Smooth muscle cell (in vitro differentiated cells): ENCODE measurements around the gene SBF2. TPM values are rescaled to one million over a fixed set of nuclear protein-coding genes. Genes with fewer than 3 reads are reported as not detected.
"Not testable (repeated sequence)": the region's sequence is repeated elsewhere in the genome, so short reads cannot be mapped to it uniquely, and the experiment has no call there.

Experiments used
- DNase-seq: peaks from one replicate; lab custom pipeline; 2025; ENCODE audit not compliant: unreplicated experiment; lab: John Stamatoyannopoulos, UW
- H2AFZ ChIP-seq: fragments of 200-600 bp; sonication (generic); 2 replicates; pipeline ENCODE4 v1.6.0; 2016; ENCODE audit warnings: antibody characterized with exemption, low read depth, mild to moderate bottlenecking
- H3F3A ChIP-seq: fragments of 200-600 bp; sonication (generic); 2 replicates; pipeline ENCODE4 v1.6.0; 2017; ENCODE audit warnings: antibody characterized with exemption, low read depth
- H3K27ac ChIP-seq: fragments of 200-600 bp; sonication (generic); 2 replicates; pipeline ENCODE4 v1.5.1; 2016; ENCODE audit warnings: low read depth, mild to moderate bottlenecking
- H3K27me3 ChIP-seq: fragments of 200-600 bp; sonication (generic); 2 replicates; pipeline ENCODE4 v1.6.1; 2016; ENCODE audit warnings: low read depth, mild to moderate bottlenecking
- H3K36me3 ChIP-seq: fragments of 200-600 bp; sonication (generic); 2 replicates; pipeline ENCODE4 v1.5.1; 2016; ENCODE audit warnings: low read depth
- H3K4me1 ChIP-seq: fragments of 200-600 bp; sonication (generic); 2 replicates; pipeline ENCODE4 v1.5.1; 2016; ENCODE audit warnings: low read depth
- H3K4me2 ChIP-seq: fragments of 200-600 bp; sonication (generic); 2 replicates; pipeline ENCODE4 v1.6.0; 2016; ENCODE audit warnings: mild to moderate bottlenecking
- H3K4me3 ChIP-seq: fragments of 200-600 bp; sonication (generic); 2 replicates; pipeline ENCODE4 v1.5.1; 2016; ENCODE audit warnings: mild to moderate bottlenecking
- H3K79me2 ChIP-seq: fragments of 200-600 bp; sonication (generic); 2 replicates; pipeline ENCODE4 v1.6.0; 2016; ENCODE audit warnings: low read depth, mild to moderate bottlenecking
- H3K9ac ChIP-seq: fragments of 200-600 bp; sonication (generic); 2 replicates; pipeline ENCODE4 v1.6.0; 2016; ENCODE audit warnings: low read depth
- H3K9me3 ChIP-seq: fragments of 200-600 bp; sonication (generic); replicated peaks from 2 replicates; pipeline ENCODE4 v1.5.1; 2016; ENCODE audit warnings: low read depth
- H4K20me1 ChIP-seq: fragments of 200-600 bp; sonication (generic); 2 replicates; pipeline ENCODE4 v1.6.0; 2016; ENCODE audit warnings: low read depth
- WGBS: methylation state at CpG from one replicate; pipeline ENCODE4 v1.1.7; 2016; ENCODE audit warnings: low lambda C conversion rate; 5-methylcytosine and 5-hydroxymethylcytosine counted together
- polyA plus RNA-seq: library from polyadenylated mRNA; unstranded; fragments of >200 nt; fragmentation: Nextera tagmentation; extraction: Ambion mirVana; gene quantifications from 2 replicates; pipeline ENCODE4 v1.2.1, GENCODE V29; 2016
- total RNA-seq: library from RNA; depleted of rRNA; stranded (reverse); fragments of >200 nt; gene quantifications from 2 replicates; pipeline ENCODE4 v1.2.3, GENCODE V29; 2014
- TF ChIP-seq, protein P1 (sequence below): fragments of 200-600 bp; sonication (generic); IDR thresholded peaks from 2 replicates; pipeline ENCODE4 v1.5.1; 2017; ENCODE audit warnings: borderline replicate concordance, mild to moderate bottlenecking, antibody characterized with exemption; ENCODE audit not compliant: insufficient read depth, poor library complexity, severe bottlenecking

Gene SBF2
- total and polyA plus RNA-seq, 2 experiments from 2014 or later: 19.0 to 80.7 TPM

DNA sequence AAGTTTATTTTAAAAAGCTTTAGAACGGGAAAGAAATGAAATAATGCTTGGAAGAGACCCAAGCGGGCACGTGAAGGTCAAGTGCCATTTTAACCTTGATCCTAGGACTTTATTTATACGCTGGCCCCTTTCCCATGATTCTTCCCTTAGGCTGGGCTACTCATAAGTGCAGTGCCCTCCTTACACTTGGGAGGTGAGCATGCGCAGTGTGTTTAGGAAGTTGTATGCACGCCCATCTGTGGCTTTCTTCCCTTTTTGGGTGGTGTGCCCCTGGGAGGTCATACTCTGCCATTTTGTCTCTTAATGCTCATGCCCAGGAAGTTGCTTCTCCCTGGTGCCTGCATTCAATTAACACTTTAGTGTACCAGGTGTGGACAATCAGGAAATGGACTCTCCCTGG is 390.4 kb downstream of the SBF2 start:
- Histone ChIP-seq H3K4me1 (peaks cover 12% of the 10 kb centered on the region), H3K79me2 (no peaks in the 10 kb centered on the region), H3K9me3 (no peaks in the 10 kb centered on the region), H3K4me3 (no peak overlapping the region), H3K36me3 (no peaks in the 10 kb centered on the region), H3K4me2 (no peak overlapping the region), H3F3A (peaks cover 26% of the 10 kb centered on the region), H4K20me1 (no peaks in the 10 kb centered on the region), H3K27ac (no peak overlapping the region), H3K9ac (no peak overlapping the region), H3K27me3 (no peaks in the 10 kb centered on the region), H2AFZ (no peak overlapping the region)
- DNase-seq: no peak
- TF ChIP-seq, protein P1, sequence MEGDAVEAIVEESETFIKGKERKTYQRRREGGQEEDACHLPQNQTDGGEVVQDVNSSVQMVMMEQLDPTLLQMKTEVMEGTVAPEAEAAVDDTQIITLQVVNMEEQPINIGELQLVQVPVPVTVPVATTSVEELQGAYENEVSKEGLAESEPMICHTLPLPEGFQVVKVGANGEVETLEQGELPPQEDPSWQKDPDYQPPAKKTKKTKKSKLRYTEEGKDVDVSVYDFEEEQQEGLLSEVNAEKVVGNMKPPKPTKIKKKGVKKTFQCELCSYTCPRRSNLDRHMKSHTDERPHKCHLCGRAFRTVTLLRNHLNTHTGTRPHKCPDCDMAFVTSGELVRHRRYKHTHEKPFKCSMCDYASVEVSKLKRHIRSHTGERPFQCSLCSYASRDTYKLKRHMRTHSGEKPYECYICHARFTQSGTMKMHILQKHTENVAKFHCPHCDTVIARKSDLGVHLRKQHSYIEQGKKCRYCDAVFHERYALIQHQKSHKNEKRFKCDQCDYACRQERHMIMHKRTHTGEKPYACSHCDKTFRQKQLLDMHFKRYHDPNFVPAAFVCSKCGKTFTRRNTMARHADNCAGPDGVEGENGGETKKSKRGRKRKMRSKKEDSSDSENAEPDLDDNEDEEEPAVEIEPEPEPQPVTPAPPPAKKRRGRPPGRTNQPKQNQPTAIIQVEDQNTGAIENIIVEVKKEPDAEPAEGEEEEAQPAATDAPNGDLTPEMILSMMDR: no peak
- over 99% methylated on average over 6 of the region's 6 CpGs for WGBS

DNA sequence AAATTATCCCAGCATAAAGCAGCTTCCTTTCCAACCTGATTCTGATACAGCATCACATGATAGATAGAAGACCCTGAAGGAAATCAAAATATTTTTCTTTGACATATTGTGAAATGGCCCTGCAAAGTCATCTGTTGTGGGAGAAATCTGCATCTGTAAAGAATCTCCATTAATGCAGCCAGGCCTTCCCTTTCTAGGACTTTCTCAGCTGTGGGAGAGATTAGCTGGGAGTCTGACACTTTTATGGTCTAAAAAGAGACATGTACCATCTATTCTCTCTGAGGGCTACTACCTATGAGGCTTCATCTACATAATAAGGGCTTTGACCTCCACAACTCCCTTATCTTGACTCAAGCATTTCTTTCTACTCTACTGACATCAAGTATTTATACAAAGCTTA is 392.1 kb downstream of the SBF2 start:
- Histone ChIP-seq H3K79me2 (no peaks in the 10 kb centered on the region), H3K27me3 (no peaks in the 10 kb centered on the region), H3K27ac (peak overlapping the region; percentile 24), H3K4me3 (no peak overlapping the region), H3F3A (peaks cover 14% of the 10 kb centered on the region), H3K4me2 (no peak overlapping the region), H2AFZ (no peak overlapping the region), H3K36me3 (no peaks in the 10 kb centered on the region), H3K9ac (no peak overlapping the region), H3K4me1 (peaks cover 12% of the 10 kb centered on the region), H4K20me1 (no peaks in the 10 kb centered on the region), H3K9me3 (no peaks in the 10 kb centered on the region)
- DNase-seq: no peak
- TF ChIP-seq, protein P1: no peak

DNA sequence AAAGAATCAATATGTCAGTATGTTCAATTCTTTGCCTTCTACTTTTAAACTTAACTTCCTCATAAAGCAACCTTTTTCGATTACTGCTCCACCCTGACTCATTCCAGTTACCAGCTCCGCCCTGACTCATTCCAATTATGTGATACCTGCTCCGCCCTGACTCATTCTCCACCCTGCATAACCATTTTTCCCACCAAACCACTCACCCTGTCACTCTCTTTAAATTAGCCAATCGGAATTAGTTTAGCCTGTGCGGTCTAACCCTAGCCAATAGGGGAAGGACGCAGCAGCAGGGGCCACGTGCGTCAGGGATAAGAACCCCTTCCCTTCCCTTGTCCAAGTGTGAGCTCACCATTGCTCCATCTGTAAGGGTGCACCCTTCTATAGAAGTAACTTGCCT is 393.8 kb downstream of the SBF2 start:
- peak overlapping the region; percentile 64 for H3K27ac ChIP-seq
- DNase-seq, H3F3A ChIP-seq, H4K20me1 ChIP-seq, H3K4me2 ChIP-seq, H3K36me3 ChIP-seq, H3K9ac ChIP-seq, H3K27me3 ChIP-seq, H3K79me2 ChIP-seq, H3K4me3 ChIP-seq, H3K9me3 ChIP-seq, H3K4me1 ChIP-seq, H2AFZ ChIP-seq: not testable (repeated sequence)
- WGBS: 84% methylated on average over 8 of the region's 8 CpGs

DNA sequence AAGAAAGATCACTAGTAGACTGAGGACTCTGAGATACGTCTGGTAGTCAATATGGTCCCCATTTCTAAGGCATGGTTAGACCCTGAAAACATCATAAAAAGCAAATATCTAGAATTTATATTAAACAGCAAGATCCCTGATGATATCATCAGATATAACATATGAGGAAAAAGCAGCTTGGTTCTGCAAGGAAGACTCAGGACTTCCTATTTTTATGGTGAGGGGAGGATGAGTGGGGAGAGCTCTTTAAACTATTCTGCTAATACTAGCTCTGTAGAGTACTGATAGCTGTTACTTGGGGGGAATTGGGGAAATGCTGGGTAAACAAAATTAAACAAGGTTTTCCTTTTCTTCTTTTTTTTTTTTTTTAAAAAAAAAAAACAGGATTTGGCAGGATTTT is 394.3 kb downstream of the SBF2 start:
- no peaks in the 10 kb centered on the region for H3K4me1 ChIP-seq
- H3K4me3 ChIP-seq: no peak overlapping the region
- no peaks in the 10 kb centered on the region for H4K20me1 ChIP-seq
- WGBS: 94% methylated on average over 1 of the region's 1 CpG
- H3K9me3 ChIP-seq: no peaks in the 10 kb centered on the region
- no peaks in the 10 kb centered on the region for H3K79me2 ChIP-seq
- H3K27ac ChIP-seq: peak overlapping the region; percentile 64
- H3K27me3 ChIP-seq: no peaks in the 10 kb centered on the region
- TF ChIP-seq, protein P1: no peak
- H2AFZ ChIP-seq: no peak overlapping the region
- H3F3A ChIP-seq: peaks cover 4% of the 10 kb centered on the region
- no peak overlapping the region for H3K9ac ChIP-seq
- H3K4me2 ChIP-seq: no peak overlapping the region
- DNase-seq: no peak
- peaks cover 10% of the 10 kb centered on the region for H3K36me3 ChIP-seq
